ENCODE results near the gene MRPS18A.
A peak's percentile ranks its signal among the peaks of the same experiment; 100 is the strongest.

The MRPS18A gene

DNA sequence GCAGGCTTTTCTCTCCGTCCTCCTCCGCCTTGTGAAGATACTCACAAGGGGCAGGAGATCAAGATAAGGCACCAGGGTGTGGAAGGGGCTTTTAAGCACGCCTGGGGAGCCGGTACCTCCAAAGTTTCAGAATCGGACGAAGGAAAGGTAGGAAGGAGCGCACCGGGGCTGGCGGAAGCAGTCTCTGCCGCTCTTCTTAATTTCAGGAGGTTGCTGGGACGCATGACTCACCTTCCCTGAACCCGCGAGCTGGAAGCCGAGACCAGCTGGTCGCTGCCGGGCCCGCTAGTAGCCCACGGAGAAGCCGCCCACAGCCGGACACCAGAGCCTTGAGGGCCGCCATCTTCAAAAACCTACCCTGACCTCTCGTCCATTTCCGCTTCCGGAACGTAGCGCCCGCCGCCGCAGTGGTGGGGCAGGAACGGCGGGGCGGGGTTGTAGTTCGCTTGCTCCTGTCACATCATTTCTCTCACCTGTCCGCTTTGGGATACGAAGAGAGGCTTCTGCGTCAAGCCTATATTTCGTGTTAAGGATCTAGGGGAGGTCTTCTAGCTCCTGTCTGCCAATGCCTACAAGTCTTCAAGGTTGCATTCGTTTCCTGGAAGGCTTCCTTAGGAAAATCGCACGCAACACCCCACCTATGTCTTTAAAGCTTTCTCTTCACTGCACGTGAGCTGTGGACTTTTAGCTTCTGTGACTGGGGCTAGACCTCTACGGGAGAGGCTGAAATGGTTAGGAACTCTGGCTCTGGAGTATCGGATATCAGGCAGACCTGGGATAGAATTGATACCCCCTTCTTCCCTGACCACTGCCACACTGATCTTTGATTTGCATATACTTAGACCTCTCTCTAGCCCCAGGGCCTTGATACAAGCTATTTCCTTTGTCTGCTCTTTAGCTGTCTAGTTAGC is at the start of gene MRPS18A:
Gene MRPS18A (minus strand): TSS at position 355 of the 911 bp plus-strand sequence. CDS start 12 bp downstream, at position 343.
- DNase-seq, result peak; percentile 82

DNA sequence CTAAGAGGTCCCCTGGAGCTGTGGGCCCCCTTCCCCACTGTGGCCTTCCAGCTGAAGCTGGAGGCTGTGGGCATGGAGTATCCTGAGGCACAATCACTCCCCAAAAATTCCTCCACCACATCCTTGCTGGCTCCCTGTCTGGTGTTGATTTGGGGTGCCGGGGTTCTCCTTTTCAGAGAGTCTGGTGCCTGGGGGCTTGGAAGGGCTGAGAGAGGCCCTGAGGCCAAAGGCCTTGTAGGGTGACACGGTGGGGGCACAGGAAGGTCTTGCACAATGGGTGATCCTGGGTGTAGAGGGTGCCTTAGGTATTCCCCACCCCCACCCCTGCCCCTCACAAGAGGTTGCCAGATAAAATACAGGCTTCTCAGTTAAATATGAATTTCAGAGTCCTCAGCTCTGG is 49.3 kb upstream of the MRPS18A start:
- no peak for DNase-seq

DNA sequence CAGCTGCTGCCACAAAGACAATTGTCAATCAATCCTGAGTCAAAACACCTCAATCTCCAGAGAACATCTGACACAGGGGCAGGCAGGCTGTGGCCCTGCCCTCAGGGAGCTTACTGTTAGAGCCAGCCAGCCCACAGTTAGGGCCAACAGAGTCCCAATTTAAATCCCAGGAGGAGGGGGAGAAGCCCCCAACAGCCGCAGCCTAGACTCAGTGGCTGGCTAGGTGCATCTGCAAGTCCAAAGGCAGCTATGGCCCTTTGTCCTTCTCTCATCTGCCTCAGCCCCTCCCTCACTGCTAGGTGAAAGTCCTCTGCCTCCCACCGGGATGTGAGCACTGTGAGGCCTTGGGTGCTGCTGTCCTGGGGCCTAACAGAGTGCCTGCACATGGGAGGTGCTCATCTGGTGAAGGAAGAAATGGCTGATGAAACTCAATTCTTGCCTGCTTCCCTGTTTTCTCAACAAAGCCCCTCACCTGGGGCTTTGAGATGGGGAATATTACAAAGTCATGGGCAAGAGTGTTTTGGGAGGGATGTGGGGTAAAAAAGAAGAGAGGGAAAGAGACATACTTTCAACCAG is 48.7 kb upstream of the MRPS18A start:
- DNase-seq, result no peak

DNA sequence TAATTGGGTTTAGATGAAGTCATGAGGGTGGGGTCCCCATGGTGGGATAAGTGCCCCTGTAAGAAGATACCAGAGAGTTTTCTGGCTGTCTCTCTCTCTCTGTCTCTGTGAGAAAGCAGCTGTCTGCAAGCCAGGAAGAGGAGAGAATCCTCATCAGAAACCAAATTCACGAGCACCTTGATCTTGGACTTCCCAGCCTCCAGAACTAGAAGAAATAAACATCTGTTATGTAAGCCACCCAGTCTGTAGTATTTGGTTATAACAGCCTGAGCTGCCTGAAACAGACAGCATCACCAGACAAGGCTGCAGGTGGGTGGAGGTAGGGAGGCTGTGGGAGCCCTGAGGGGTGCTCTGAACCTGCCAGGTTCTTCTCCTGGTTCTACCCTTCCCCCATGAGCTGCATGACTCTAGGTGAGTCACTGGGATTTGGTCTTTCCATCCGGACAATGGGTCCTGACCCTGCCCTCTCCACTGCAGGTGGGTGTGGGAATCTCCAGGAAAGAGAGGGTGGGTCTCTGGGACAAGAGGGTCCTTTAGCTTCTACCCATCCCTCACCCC is 48.1 kb upstream of the MRPS18A start:
- no peak for DNase-seq

DNA sequence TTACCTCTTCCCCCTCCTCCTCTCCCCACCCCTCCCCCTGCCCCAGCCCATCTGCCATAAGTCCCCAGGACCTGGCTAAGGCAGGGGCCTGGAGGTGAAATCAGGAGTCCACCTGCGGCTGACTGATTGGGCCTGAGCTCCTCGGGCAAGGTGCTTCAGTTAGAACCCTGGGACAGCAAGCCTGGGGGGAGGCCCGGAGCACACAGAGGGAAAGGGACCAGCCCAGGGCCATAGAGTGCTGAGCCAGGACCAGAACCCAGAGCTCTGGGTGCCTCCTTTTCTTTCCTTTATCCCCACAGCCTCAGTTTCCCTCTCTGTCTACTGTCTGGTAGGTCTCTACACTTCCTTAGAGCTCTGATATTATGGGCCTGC is 46.7 kb upstream of the MRPS18A start:
- no peak for DNase-seq

DNA sequence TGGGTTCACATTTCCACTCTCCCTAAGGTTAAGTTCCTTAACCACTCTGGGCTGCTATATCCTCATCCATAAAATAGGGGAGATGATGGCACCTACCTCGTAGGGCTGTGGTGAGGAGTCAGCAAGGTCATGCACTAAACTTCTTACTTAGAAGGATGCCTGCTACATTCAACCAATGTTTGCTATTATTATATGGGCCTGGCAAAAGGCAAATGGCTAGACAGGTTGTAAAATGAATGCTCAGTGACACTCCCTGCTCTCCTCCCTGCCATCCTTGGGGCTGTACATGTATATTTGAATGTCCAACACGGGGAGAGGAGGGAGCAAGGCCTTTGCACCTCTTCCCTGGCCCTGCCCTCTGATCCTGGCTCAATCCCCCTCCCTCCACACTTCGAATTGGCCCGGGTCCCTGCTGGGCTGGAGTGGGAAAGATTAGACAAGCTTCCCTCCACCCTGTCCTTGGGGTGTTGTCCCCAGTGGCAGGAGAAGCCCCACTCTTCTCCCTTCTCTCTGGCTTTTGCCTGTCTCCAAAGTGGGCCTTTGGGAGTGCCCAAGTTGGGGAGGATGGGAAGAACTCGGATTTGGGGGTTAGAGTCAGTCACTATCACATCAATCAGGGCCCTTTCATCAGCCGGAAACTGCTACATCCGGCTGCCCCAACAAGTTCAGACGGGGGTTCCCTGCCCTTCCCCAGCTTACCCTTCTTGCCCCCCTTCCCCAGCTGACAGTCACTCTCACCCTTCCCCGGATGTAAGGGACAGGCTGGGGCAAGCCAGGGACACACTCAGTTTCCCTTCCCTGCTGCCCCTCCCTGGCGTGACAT is 46.1 kb upstream of the MRPS18A start:
- no peak for DNase-seq

DNA sequence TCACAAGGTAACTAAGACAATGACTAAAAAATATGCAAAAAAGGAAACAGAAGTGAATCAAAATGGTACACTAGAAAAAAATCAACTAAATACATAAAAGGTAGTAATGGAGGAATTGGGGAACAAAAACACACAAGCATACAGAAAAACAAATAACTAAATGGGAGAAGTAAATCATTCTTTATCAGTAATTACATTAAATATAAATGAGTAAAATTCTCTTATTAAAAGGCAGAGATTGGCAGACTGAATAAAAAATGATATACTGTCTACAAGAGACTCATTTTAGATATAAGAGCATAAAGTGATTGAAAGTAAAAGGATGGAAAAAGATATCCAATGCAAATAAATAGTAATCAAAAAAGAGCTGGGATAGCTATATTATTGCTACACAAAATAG is 43.0 kb upstream of the MRPS18A start:
- DNase-seq, result no peak

DNA sequence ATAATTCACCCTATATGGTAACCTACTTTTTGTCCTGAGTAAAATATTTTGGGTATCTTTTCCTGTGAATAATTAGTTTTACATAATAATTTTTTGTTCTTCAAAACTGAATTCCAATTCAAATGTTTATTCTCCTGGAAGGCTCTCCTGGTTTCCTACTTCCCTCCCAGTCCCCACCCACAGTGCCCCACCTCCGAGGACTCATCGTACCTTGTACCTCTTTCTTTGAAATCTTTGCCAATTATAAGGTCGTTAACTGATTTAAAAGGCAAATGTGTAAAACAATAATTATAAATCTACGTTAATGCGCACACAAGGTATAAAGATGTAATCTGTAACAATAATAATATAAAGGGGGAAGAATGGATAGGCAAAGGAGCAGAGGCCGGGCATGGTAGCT is 41.9 kb upstream of the MRPS18A start:
- no peak for DNase-seq

DNA sequence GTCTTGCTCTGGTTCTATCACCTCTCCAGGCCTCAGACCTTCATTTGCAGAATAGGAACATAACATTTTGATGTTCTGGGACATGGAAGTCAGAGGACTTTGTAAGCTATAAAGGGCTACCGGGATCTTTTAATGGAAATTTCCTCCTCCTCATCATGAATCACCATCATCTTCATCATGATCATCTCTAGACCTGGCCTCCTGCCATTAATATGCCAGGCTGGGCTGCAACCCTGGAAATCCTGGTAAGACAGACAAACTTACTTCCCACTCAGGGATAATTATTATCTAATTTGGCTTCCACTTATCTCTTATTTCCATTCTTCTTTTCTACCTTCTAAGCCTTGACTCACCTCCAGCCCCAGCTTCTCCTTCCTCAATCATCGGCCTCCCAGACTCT is 41.0 kb upstream of the MRPS18A start:
- DNase-seq, result no peak

DNA sequence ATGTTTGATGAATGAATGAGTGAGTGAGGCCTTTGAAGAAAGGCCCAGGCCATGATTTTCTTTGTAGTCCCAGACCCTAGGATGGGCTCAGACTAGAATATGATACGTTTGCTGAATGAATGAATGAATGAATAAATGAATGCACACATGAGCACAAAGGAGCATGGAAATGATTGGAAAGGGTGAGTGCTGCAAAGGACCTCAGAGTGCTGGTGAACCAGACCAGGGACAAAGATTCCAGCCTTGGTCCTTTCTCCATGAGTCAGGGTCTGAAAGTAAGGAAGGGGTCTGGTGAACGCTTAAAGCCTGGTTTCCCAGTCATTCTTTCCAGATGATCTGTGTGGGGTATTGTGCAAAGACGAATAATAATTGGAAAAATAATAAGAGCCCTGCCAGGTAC is 40.0 kb upstream of the MRPS18A start:
- no peak for DNase-seq

DNA sequence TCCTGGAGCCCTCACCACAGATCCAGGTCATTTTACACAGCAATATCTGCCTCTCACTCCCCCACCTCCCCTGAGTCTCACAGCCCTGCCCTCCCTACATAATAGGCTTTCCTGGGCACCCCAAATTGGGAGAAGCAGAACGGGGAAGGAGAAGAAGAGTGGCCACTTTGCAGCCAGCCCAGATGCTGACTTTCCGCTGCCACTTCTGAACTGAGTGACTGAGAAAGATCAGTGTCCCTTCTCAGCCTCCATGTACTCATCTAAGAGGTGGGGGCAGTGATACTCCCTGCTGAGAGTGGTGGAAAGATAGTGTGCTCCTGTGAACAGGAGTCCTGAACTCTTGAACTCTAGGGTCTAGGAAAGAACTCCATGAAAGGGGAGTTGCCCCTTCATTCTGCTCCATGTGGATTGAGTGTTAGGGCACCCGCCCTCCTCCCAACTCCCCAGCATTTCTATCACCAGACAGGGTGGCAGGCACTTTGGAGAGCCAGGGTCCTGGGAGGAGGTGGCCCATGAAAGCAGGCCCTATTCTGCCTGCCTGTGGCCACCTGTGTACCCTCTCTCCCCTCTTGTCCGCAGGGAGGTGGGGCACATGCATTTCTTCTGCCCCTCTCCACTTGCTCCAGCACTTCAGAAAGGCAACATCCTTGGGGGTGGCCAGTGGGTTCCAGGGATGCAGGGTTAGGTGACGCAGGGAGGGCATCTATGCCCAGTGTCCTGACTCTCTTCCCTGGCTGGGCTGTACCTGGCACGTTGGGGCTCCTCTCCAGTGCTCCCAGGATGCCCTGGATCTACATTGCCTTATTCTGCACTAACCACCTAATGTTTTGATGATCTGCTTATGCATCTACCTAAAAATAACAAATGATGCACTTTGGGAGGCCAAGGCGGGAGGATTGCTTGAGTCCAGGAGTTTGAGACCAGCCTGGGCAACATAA is 38.3 kb upstream of the MRPS18A start:
- no peak for DNase-seq

DNA sequence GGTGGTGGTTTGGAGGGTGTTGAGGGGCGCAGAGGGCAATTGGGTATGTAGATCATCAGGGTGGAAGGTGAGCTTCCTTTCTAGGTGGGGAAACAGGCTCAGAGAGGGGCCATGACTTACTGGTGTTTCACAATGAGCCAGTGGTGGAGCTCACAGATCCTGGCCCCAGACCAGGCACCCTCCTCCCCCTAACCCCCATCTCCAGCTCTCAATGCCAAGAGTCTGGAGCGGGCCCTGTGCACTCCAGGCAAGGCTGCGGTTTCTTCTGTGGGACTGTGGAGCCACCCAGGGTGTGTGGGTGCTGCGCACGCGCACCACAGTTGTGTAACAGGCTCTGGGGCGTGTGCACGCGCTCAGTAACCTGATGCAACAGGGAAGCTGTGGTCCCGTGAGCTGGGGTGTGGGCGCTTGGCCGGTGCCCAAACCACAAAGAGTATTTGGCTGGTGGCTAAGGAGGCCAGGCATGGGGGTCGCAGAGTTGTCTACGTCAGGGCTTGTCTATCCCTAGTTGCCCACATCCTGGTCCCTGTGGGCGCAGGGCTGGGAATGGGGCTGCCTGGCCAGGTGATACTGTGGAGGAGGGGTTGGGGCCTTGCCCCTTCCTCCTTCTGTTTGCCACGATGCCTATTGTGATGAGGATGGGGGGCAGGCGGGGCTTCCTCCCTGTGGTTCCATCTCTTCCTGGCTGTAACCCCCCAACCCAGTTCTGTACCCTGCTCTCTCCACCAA is 37.5 kb upstream of the MRPS18A start:
- DNase-seq, result peak; percentile 68

DNA sequence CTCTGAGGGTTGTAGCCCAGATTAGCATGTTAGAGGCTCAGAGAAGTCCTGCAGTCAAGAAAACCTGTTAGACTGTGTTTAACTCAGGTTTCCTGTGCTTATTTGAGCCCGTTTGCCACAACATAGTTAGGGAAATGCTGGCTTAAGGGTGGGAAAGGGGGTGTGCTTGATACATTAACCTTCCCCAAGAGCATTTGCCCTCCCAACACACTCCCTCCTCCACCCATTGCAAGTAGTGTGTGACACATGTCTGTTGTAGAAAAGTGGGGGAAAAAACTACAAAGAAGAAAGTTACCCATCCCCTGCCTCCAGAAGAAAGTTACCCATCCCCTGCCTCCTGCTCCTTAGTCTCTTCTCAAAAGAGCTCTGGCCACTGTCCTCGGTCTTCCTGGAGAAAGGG is 36.8 kb upstream of the MRPS18A start:
- no peak for DNase-seq

DNA sequence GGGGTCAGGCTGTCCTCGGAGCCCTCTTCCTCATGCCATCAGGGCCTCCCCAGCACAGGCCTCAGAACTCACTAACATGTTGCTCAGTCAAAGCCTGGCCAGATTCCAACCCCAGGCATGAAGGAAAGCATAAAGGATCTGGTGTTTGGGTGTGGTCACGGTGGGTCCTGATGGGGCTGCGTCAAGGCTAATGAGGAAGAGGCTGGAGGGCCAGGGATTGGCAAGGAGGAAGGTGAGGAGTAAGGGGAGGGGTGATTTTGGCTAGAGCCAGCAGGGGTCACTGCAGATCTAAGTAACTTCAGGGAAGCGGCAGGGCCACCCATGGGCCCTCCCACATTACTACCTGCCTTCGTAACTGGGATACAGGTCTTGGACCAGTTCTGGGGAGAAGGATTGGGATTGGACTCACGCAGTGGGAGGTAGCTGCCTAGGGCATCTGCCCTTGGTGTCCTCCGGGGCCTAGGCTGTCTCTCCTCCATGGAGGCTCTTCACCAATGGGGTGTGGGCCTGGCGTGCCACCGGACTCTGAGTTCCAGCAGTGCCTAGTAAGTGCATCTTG is 36.2 kb upstream of the MRPS18A start:
- peak; percentile 77 for DNase-seq

DNA sequence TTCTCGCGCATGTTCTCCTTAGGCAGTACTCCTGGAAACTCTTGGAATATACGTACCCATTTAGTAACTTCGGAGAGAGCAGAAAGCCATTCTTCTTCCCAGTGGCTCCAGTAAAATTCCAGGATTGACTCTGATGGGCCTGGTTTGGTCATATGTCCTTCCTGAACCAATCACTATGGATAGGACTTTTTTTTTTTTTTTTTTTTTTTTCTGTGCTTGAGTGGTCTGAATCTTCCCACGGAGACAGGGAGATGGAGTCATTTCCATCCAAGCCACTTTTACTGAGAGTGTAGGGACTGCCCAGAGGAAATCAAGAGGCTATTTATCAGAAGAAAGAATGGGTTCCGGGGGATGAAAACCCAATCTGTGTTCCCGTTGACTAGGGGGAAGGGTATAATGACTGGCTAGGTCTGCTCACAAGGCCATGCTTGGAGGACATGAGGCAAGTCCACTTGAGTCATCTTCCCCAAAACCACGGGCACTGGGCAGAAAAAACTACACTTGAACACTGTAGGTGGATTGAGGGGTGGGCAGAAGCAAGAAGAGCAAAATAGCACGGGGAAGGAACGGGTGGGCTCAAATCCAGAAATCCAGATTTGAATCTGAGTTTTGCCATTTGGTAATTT is 35.4 kb upstream of the MRPS18A start:
- DNase-seq, result no peak

DNA sequence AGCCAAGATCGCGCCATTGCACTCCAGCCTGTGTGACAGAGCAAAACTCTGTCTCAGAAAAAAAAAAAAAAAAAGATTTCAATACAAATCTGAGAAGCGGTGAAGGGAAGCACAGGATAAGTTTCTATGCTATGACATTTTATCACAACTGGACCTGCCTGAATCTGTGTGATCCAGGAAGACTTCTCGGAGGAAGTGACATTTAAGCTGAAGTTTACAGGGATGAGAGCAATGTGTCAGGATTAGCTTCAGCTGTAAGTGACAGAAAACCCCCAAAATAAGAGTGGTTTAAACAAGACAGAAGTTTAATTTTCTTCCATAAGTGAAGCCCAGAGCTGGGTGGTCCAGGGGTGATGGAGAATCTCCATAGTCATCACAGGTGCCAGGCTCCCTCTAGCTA is 33.4 kb upstream of the MRPS18A start:
- DNase-seq, result no peak

DNA sequence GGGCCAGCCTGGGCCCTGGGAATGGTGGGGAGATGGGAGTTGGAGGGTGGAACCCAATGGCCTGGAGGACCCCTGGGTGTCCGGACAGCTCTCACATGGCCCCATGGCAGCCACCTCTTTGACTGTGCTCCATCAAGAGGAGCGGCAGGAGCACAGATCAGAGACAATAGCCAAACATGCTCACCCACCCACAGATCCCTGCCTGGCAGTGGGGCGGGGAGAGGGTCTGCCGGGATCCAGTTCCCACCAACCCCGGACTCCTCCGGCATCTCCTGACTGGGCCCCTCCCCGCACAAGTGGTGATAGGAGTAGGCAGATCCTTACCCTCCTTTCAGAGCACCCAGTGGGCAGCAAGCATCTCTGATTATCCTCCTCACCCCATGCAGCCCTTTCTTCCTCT is 31.9 kb upstream of the MRPS18A start:
- no peak for DNase-seq

DNA sequence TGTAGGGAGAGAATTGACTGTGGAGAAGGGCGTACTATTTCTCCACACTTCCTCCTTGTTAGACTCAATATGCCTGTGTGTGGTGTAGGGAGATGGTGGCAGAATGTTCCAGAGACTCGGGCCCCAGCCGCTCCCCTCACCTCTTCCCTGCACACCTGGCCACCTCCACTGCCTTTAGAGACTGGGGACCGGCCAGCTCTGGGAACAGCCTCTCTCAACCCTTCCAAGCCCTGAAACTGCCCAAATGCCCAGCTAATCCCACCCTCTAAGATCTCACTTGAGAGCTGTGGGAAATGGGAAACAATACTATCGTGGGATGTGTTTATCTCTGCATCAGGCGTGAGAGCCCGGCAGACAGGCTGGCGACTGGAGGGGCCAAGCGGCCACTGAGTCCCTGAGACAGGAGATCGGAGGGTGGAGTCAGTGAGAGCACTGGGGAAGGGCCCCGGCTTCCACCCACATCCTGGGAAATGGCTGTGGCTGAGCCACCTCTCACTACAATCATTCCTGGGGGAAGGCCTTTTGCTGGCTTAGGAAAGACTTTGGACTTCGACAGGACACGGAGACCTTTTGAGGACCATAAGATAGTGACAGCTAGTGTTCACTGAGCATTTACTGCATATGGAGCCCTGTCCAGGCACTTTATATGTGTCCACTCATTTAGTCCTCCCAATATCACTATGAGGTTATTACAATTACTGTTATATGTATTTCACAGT is 31.0 kb upstream of the MRPS18A start:
- no peak for DNase-seq

DNA sequence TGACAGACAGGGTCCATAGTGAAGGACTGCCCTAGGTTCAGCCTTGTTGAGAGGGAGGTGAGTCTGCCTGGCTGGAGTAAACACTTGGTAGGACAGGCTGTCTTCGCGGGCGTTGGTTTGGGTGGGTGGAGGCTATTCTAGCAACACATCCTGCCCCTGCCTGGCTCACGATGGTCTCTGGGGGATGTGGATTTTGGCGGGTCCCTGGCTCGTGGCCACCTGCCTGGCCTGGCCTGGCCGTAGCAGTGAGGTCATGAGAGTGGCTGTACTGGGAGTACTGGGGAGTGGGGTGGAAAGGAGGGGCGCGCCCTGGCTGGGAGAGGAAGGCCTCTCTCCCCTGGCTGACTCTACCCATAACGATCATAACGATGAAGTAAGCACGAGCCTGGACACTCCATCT is 30.2 kb upstream of the MRPS18A start:
- DNase-seq, result no peak

DNA sequence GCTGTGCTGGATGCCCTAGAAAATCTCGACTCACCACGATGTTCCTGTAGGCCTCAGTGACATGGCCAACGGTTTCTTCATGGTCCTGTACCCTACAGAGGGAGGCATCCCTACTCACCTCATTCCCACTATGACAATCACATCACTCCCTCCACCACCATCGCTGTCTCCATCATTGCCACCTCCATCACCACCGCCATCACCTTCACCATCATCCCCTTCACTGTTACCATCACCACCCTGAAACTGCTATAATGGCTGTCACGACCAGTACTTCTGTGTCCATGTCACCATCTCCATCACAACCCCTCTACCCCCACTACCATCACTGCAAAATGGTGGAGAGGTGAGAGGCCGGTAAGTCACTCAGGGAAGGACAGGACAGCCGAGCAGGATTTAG is 29.8 kb upstream of the MRPS18A start:
- DNase-seq, result no peak

Measured in CD4-positive, alpha-beta T cell treated with Interleukin-17A for 4 hours (primary cell).